ENCODE data around the gene NCK2.
A peak's percentile ranks its signal among the peaks of the same experiment; 100 is the strongest.

The NCK2 gene

GRCh38 chr2:105794926-105795574 is 50.3 kb downstream of the NCK2 start:
- DNase-seq = no peak

GRCh38 chr2:105795575-105795934 is 50.8 kb downstream of the NCK2 start:
- DNase-seq = no peak

- peak; percentile 61 for DNase-seq
These were observed 51.5 kb downstream of the NCK2 start for GRCh38 chr2:105796131-105796638.

GRCh38 chr2:105796791-105797190 is 52.1 kb downstream of the NCK2 start:
- peak; percentile 15 for DNase-seq

- peak; percentile 77 for DNase-seq
These were observed 52.6 kb downstream of the NCK2 start for GRCh38 chr2:105797298-105797819.

- peak; percentile 60 for DNase-seq
These were observed 53.9 kb downstream of the NCK2 start for GRCh38 chr2:105798595-105798994.

GRCh38 chr2:105800036-105800713 is 55.5 kb downstream of the NCK2 start:
- no peak for DNase-seq

GRCh38 chr2:105800953-105801635 is 56.4 kb downstream of the NCK2 start:
- DNase-seq = no peak

GRCh38 chr2:105801961-105802360 is 57.2 kb downstream of the NCK2 start:
- no peak for DNase-seq

- peak; percentile 42 for DNase-seq
These were observed 57.9 kb downstream of the NCK2 start for GRCh38 chr2:105802587-105802986.

GRCh38 chr2:105803337-105803736 is 58.6 kb downstream of the NCK2 start:
- DNase-seq = peak; percentile 80

- DNase-seq = no peak
These were observed 59.1 kb downstream of the NCK2 start for GRCh38 chr2:105803773-105804172.

- DNase-seq = peak; percentile 92
These were observed 59.6 kb downstream of the NCK2 start for GRCh38 chr2:105804266-105804665.

GRCh38 chr2:105806996-105807395 is 62.3 kb downstream of the NCK2 start:
- DNase-seq = no peak

- DNase-seq = no peak
These were observed 63.8 kb downstream of the NCK2 start for GRCh38 chr2:105808423-105809096.

- no peak for DNase-seq
These were observed 64.4 kb downstream of the NCK2 start for GRCh38 chr2:105809097-105809473.

GRCh38 chr2:105809723-105810122 is 65.0 kb downstream of the NCK2 start:
- no peak for DNase-seq

- DNase-seq = peak; percentile 89
These were observed 67.7 kb downstream of the NCK2 start for GRCh38 chr2:105812180-105813044.

GRCh38 chr2:105813045-105813315 is 68.3 kb downstream of the NCK2 start:
- no peak for DNase-seq

GRCh38 chr2:105813405-105813804 is 68.7 kb downstream of the NCK2 start:
- peak; percentile 55 for DNase-seq

GRCh38 chr2:105814291-105814940 is 69.7 kb downstream of the NCK2 start:
- DNase-seq = no peak

- no peak for DNase-seq
These were observed 70.7 kb downstream of the NCK2 start for GRCh38 chr2:105815401-105815800.
